ENCODE measurements around the gene SMARCA2.

Gene SMARCA2

DNA sequence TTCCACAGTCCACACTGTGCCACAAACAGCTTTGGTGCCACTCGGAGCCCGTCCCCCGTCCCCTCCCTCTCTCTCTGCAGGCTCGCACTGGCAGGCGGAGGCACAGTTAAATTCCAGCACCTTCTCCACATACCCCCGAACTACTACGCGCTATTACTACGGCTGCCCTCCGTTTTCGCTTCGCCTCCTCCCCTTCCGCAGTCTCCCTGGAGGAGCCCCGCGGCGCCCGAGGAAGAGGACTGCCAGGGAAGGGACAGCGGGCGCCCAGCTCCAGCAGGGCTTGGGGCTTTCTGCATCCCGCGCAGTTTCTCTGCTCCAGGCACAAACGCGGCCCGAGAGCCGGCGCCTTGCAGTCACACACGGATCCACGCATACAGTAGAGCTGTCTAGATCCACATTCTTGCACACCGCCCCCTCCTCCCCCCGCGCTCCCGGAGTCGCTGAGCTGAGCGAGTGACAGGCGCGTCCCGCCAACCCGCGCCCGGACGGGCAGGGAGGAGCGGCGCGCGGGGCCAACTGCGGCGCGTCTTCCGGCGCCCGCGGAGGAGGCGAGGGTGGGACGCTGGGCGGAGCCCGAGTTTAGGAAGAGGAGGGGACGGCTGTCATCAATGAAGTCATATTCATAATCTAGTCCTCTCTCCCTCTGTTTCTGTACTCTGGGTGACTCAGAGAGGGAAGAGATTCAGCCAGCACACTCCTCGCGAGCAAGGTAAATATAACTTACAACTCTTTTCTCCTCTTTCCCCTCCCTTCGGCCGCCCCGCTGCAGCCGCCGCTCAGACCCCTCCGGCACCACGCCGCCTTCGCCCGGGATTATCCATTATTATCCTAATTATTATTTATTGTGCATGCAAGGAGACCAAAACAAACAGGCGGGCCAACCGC, at the start of gene SMARCA2:
Gene SMARCA2, plus strand, starts transcription at position 652 of the 885 bp plus-strand sequence. CDS start 13,676 bp downstream, outside the sequence.
- DNase-seq (ENCODE audit: low read depth): peak; percentile 97
- H3K4me3 ChIP-seq (replicated peaks; ENCODE audit: low read depth, low read length): peak within 1 kb of the TSS; percentile 89
- TF ChIP-seq, protein P1, sequence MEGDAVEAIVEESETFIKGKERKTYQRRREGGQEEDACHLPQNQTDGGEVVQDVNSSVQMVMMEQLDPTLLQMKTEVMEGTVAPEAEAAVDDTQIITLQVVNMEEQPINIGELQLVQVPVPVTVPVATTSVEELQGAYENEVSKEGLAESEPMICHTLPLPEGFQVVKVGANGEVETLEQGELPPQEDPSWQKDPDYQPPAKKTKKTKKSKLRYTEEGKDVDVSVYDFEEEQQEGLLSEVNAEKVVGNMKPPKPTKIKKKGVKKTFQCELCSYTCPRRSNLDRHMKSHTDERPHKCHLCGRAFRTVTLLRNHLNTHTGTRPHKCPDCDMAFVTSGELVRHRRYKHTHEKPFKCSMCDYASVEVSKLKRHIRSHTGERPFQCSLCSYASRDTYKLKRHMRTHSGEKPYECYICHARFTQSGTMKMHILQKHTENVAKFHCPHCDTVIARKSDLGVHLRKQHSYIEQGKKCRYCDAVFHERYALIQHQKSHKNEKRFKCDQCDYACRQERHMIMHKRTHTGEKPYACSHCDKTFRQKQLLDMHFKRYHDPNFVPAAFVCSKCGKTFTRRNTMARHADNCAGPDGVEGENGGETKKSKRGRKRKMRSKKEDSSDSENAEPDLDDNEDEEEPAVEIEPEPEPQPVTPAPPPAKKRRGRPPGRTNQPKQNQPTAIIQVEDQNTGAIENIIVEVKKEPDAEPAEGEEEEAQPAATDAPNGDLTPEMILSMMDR (IDR thresholded peaks at IDR 0.05; ENCODE audit: low read length, missing control alignments): no peak

DNA sequence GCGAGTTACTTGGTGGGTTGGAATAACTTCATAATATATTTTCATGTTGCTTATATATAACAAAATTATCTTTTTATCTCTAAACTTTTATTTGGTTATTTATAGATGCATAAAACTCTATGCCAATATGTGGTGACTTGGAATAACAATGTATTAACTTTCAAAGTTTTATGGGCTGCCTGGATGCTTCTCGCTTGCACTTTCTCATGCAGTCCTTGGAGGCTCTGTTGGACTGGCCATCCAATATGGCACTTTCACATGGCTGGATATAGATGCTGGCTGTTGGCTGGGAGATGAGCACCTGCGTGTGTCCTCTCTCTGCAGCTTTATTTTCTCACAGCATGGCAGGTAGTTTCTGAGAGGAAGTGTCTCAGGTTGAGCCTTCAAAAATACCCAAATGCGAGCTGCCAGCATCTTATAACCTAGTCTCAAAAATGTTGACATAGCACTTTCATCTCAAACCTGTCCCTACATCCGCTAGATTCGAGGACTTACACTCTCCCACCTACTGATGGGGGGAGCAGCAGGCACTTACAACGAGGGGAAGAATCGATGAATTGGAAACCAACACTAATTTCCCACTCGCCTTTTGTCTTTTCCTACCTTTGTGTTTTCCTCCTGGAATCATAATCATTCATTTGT, 48.3 kb upstream of the SMARCA2 start:
- DNase-seq (ENCODE audit: low read depth): no peak
- TF ChIP-seq, protein P1 (IDR thresholded peaks at IDR 0.05; ENCODE audit: low read length, missing control alignments): no peak
- no peak overlapping the region for H3K4me3 ChIP-seq (replicated peaks; ENCODE audit: low read depth, low read length)

DNA sequence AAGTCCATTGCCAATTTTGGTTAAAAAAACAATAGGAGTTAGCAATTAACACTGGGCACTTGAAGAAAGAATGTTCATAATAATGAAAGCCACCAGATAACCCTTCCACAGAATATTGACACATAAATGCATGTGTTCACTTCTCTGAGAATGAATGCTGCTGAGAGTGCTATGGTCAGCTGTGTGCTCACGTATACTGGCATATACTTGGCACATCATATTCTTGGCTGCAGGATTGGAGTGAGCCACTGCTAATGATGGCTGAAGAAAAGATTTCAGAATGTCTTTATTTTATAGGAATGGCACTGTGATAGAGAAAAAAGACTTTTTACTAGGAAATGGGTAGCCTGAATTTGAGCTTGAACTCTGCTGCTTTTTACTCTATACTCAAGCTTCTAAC, 46.0 kb upstream of the SMARCA2 start:
- no peak for DNase-seq (ENCODE audit: low read depth)
- H3K4me3 ChIP-seq (replicated peaks; ENCODE audit: low read depth, low read length): no peak overlapping the region
- TF ChIP-seq, protein P1 (IDR thresholded peaks at IDR 0.05; ENCODE audit: low read length, missing control alignments): no peak

GRCh38 chr9:1969898-1970297, 45.2 kb upstream of the SMARCA2 start:
- H3K4me3 ChIP-seq (replicated peaks; ENCODE audit: low read depth, low read length): no peak overlapping the region
- no peak for DNase-seq (ENCODE audit: low read depth)
- TF ChIP-seq, protein P1 (IDR thresholded peaks at IDR 0.05; ENCODE audit: low read length, missing control alignments): no peak

DNA sequence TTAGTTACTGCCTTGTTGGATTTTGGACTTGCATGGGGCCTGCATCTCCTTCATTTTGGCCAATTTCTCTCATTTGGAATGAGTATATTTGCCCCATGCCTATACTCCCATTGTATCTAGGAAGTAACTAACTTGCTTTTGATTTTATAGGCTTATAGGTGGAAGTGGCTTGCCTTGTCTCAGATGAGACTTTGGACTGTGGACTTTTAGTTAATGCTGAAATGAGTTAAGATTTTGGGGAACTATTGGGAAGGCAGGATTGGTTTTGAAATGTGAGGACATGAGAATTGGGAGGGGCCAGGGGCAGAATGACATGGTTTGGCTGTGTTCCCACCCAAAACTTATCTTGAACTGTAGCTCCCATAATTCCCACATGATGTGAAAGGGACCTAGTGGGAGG, 42.5 kb upstream of the SMARCA2 start:
- H3K4me3 ChIP-seq (replicated peaks; ENCODE audit: low read depth, low read length): no peak overlapping the region
- TF ChIP-seq, protein P1 (IDR thresholded peaks at IDR 0.05; ENCODE audit: low read length, missing control alignments): no peak
- no peak for DNase-seq (ENCODE audit: low read depth)

- no peak overlapping the region for H3K4me3 ChIP-seq (replicated peaks; ENCODE audit: low read depth, low read length)
- TF ChIP-seq, protein P1 (IDR thresholded peaks at IDR 0.05; ENCODE audit: low read length, missing control alignments): no peak
- no peak for DNase-seq (ENCODE audit: low read depth)
Measured at GRCh38 chr9:1977026-1977425, 38.1 kb upstream of the SMARCA2 start.
